HG03060 (cell line): ENCODE measurements around the gene TSHZ2.

ENCODE experiments used
- ATAC-seq: cut with Tn5 transposase; IDR thresholded peaks from one replicate; pipeline ENCODE4 v1.9.1; 2021; ENCODE audit warnings: low read depth, moderate number of reproducible peaks; ENCODE audit not compliant: unreplicated experiment

Gene TSHZ2

GRCh38 chr20:53183181-53183580, 211.0 kb downstream of the TSHZ2 start:
- ATAC-seq, result no peak

GRCh38 chr20:53186635-53187034, 214.5 kb downstream of the TSHZ2 start:
- ATAC-seq, result no peak

- no peak for ATAC-seq
Measured at GRCh38 chr20:53187392-53188068, 215.4 kb downstream of the TSHZ2 start.

GRCh38 chr20:53190225-53190624, 218.1 kb downstream of the TSHZ2 start:
- ATAC-seq, result no peak

- no peak for ATAC-seq
Measured at GRCh38 chr20:53191957-53192356, 219.8 kb downstream of the TSHZ2 start.

- no peak for ATAC-seq
Measured at GRCh38 chr20:53194306-53195290, 222.4 kb downstream of the TSHZ2 start.

GRCh38 chr20:53195876-53196610, 223.9 kb downstream of the TSHZ2 start:
- no peak for ATAC-seq

- ATAC-seq, result no peak
Measured at GRCh38 chr20:53201588-53201987, 229.4 kb downstream of the TSHZ2 start.

GRCh38 chr20:53202777-53203176, 230.6 kb downstream of the TSHZ2 start:
- no peak for ATAC-seq

- ATAC-seq, result no peak
Measured at GRCh38 chr20:53205046-53205445, 232.9 kb downstream of the TSHZ2 start.

- no peak for ATAC-seq
Measured at GRCh38 chr20:53208110-53208832, 236.1 kb downstream of the TSHZ2 start.

GRCh38 chr20:53210041-53210440, 237.9 kb downstream of the TSHZ2 start:
- no peak for ATAC-seq

GRCh38 chr20:53210931-53211330, 238.8 kb downstream of the TSHZ2 start:
- no peak for ATAC-seq

GRCh38 chr20:53212018-53212417, 239.9 kb downstream of the TSHZ2 start:
- no peak for ATAC-seq

GRCh38 chr20:53214392-53214791, 242.2 kb downstream of the TSHZ2 start:
- no peak for ATAC-seq

GRCh38 chr20:53215166-53215565, 243.0 kb downstream of the TSHZ2 start:
- no peak for ATAC-seq

GRCh38 chr20:53216478-53216855, 244.3 kb downstream of the TSHZ2 start:
- no peak for ATAC-seq

GRCh38 chr20:53216856-53217576, 244.9 kb downstream of the TSHZ2 start:
- no peak for ATAC-seq

- ATAC-seq, result no peak
Measured at GRCh38 chr20:53220482-53221307, 248.5 kb downstream of the TSHZ2 start.
